Measurements from ENCODE around the gene TMEM186.

DNA sequence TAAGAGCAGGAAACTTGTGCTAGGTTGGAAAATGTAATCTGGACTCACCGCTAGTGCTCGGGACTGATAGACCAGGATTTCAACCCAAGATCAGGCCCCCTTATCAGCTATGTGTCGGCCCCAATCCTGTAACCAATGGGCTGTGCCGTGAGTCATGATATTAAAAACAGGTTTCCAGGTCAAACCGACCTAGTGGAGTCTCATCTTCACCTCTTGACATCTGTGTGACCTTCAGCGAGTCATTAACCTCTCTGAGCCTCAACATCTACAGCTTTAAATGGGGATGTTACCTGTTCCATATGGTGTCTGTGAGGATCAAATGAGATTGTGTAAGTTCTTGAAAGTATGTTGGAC, 712 bp upstream of the TMEM186 start:
- TF ChIP-seq, protein P1, sequence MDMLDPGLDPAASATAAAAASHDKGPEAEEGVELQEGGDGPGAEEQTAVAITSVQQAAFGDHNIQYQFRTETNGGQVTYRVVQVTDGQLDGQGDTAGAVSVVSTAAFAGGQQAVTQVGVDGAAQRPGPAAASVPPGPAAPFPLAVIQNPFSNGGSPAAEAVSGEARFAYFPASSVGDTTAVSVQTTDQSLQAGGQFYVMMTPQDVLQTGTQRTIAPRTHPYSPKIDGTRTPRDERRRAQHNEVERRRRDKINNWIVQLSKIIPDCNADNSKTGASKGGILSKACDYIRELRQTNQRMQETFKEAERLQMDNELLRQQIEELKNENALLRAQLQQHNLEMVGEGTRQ (IDR thresholded peaks at IDR 0.05; ENCODE audit: low read depth, low read length) = no peak
- TF ChIP-seq, protein P2, sequence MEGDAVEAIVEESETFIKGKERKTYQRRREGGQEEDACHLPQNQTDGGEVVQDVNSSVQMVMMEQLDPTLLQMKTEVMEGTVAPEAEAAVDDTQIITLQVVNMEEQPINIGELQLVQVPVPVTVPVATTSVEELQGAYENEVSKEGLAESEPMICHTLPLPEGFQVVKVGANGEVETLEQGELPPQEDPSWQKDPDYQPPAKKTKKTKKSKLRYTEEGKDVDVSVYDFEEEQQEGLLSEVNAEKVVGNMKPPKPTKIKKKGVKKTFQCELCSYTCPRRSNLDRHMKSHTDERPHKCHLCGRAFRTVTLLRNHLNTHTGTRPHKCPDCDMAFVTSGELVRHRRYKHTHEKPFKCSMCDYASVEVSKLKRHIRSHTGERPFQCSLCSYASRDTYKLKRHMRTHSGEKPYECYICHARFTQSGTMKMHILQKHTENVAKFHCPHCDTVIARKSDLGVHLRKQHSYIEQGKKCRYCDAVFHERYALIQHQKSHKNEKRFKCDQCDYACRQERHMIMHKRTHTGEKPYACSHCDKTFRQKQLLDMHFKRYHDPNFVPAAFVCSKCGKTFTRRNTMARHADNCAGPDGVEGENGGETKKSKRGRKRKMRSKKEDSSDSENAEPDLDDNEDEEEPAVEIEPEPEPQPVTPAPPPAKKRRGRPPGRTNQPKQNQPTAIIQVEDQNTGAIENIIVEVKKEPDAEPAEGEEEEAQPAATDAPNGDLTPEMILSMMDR (conservative IDR thresholded peaks at IDR 0.05; ENCODE audit: low read depth, low read length) = no peak
- no peak; the same call in 1 of the 2 replicates for TF ChIP-seq POLR2A (IDR thresholded peaks at IDR 0.05; ENCODE audit: low read depth, low read length)
- TF ChIP-seq RAD21 (IDR thresholded peaks at IDR 0.05; ENCODE audit: low read length) = no peak
- TF ChIP-seq CEBPB (IDR thresholded peaks at IDR 0.05; ENCODE audit: low read depth, low read length) = no peak
- no peak for TF ChIP-seq SMC3 (IDR thresholded peaks at IDR 0.05; ENCODE audit: low read depth, low read length)
- TF ChIP-seq, protein P3, sequence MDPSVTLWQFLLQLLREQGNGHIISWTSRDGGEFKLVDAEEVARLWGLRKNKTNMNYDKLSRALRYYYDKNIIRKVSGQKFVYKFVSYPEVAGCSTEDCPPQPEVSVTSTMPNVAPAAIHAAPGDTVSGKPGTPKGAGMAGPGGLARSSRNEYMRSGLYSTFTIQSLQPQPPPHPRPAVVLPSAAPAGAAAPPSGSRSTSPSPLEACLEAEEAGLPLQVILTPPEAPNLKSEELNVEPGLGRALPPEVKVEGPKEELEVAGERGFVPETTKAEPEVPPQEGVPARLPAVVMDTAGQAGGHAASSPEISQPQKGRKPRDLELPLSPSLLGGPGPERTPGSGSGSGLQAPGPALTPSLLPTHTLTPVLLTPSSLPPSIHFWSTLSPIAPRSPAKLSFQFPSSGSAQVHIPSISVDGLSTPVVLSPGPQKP (IDR thresholded peaks at IDR 0.05; ENCODE audit: borderline replicate concordance, low read depth, low read length) = no peak
- TF ChIP-seq BHLHE40 (IDR thresholded peaks at IDR 0.05; ENCODE audit: low read depth, low read length) = no peak
- TF ChIP-seq FOS (IDR thresholded peaks at IDR 0.05; ENCODE audit: low read depth, low read length) = no peak
- TF ChIP-seq MAFK (IDR thresholded peaks at IDR 0.05; ENCODE audit: low read depth, low read length) = no peak
- TF ChIP-seq RFX5 (IDR thresholded peaks at IDR 0.05; ENCODE audit: low read depth, low read length) = no peak
